H1 (cell line): Measurements from ENCODE around the gene GBA2. TPM values are rescaled to one million over a fixed set of nuclear protein-coding genes. Genes with fewer than 3 reads are reported as not detected.

Source experiments
- CTCF ChIA-PET: fragments of 300-600 bp; sonication (Branson Sonifier 250); formaldehyde crosslinking; loops from one replicate; lab custom pipeline; 2021; ENCODE audit not compliant: partially characterized antibody; lab: Charles Lee
- POLR2A ChIA-PET: fragments of 300-600 bp; sonication (Branson Sonifier 250); formaldehyde crosslinking; loops from one replicate; lab custom pipeline; 2021; ENCODE audit warnings: inconsistent platforms; ENCODE audit not compliant: partially characterized antibody; lab: Charles Lee
- DNase-seq, 2 experiments: peaks; one replicate each; pipeline versions ENCODE4 v3.0.0 to v3.0.0-alpha.2; 2010 to 2022; ENCODE audit warnings: low spot score in 2 of 2, low read depth in 1 of 2, mixed read lengths in 1 of 2
- FAIRE-seq: peaks from 2 replicates; lab custom pipeline; 2011; peaks lifted over from hg19 to GRCh38; lab: Jason Lieb, UNC
- H2AFZ ChIP-seq: 2 replicates; pipeline ENCODE4 v1.8.1; 2012; ENCODE audit warnings: low read length, inconsistent platforms
- H2AK5ac ChIP-seq: 2 replicates; pipeline ENCODE4 v1.6.1; 2013; ENCODE audit warnings: low read depth, low read length
- H2BK120ac ChIP-seq: replicated peaks from 2 replicates; pipeline ENCODE3; 2013; ENCODE audit warnings: low read depth, low read length, inconsistent platforms
- H2BK12ac ChIP-seq: 2 replicates; pipeline ENCODE4 v1.6.1; 2013; ENCODE audit warnings: low read depth, low read length
- H2BK15ac ChIP-seq: 2 replicates; pipeline ENCODE4 v1.6.1; 2013; ENCODE audit warnings: low read length
- H2BK20ac ChIP-seq: 2 replicates; pipeline ENCODE4 v1.6.1; 2013; ENCODE audit warnings: low read length
- H2BK5ac ChIP-seq: 2 replicates; pipeline ENCODE4 v1.6.1; 2013; ENCODE audit warnings: low read depth, low read length
- H3K14ac ChIP-seq: 2 replicates; pipeline ENCODE4 v1.6.1; 2013; ENCODE audit warnings: inconsistent platforms; ENCODE audit not compliant: insufficient read length
- H3K18ac ChIP-seq: 2 replicates; pipeline ENCODE4 v1.6.1; 2013; ENCODE audit warnings: low read length; ENCODE audit errors: extremely low read depth
- H3K23ac ChIP-seq: 2 replicates; pipeline ENCODE4 v1.6.1; 2013; ENCODE audit warnings: inconsistent platforms; ENCODE audit not compliant: insufficient read length
- H3K23me2 ChIP-seq: 2 replicates; pipeline ENCODE4 v1.6.1; 2013; ENCODE audit warnings: low read depth, low read length
- H3K27ac ChIP-seq: 2 replicates; pipeline ENCODE4 v1.6.1; 2011; ENCODE audit warnings: low read depth, low read length, inconsistent platforms
- H3K27me3 ChIP-seq, 4 experiments: replicated peaks in 1 of 4; 1 replicate in 1 of 4; 2 replicates in 3 of 4; pipeline versions ENCODE4 v1.6.1 to v1.8.1; 2011 to 2013; ENCODE audit warnings: low read length in 3 of 4, mild to moderate bottlenecking in 3 of 4, inconsistent platforms in 2 of 4, mixed read lengths in 2 of 4, moderate library complexity in 1 of 4; ENCODE audit not compliant: control insufficient read depth in 3 of 4, insufficient read depth in 3 of 4; ENCODE audit errors: extremely low read depth in 1 of 4
- H3K36me3 ChIP-seq, 4 experiments: 2 replicates each; pipeline versions ENCODE4 v1.6.1 to v1.8.1; 2011 to 2013; ENCODE audit warnings: mild to moderate bottlenecking in 4 of 4, low read length in 3 of 4, moderate library complexity in 2 of 4, control low read depth in 1 of 4, inconsistent platforms in 1 of 4; ENCODE audit not compliant: insufficient read depth in 4 of 4, control insufficient read depth in 2 of 4
- H3K4ac ChIP-seq: replicated peaks from 2 replicates; pipeline ENCODE3; 2013; ENCODE audit warnings: low read length, low read depth, mixed read lengths, inconsistent platforms; ENCODE audit not compliant: insufficient read length
- H3K4me1 ChIP-seq, 4 experiments: replicated peaks in 1 of 4; 1 replicate in 1 of 4; 2 replicates in 3 of 4; pipeline versions ENCODE4 v1.6.1 to v1.8.1; 2011 to 2013; ENCODE audit warnings: low read length in 3 of 4, inconsistent platforms in 2 of 4, mixed read lengths in 1 of 4; ENCODE audit not compliant: insufficient read depth in 4 of 4, control insufficient read depth in 3 of 4
- H3K4me2 ChIP-seq, 2 experiments: 2 replicates each; pipeline versions ENCODE4 v1.6.1 to v1.8.1; 2011 to 2013; ENCODE audit warnings: low read depth in 2 of 2, low read length in 2 of 2, control low read depth in 1 of 2, inconsistent platforms in 1 of 2, mild to moderate bottlenecking in 1 of 2; ENCODE audit not compliant: insufficient read depth in 1 of 2
- H3K4me3 ChIP-seq, 4 experiments: fragments of 200-600, 300-600 bp in 1 of 4; sonication (generic), shearing (Covaris generic), sonication (Bioruptor Twin) in 1 of 4; 2 replicates each; pipeline versions ENCODE4 v1.5.1 to v1.8.1; 2011 to 2016; ENCODE audit warnings: low read length in 4 of 4, low read depth in 3 of 4, control low read depth in 2 of 4, inconsistent platforms in 2 of 4, mild to moderate bottlenecking in 2 of 4, mixed read lengths in 1 of 4, moderate library complexity in 1 of 4; ENCODE audit not compliant: insufficient read depth in 2 of 4; ENCODE audit errors: extremely low read depth in 1 of 4
- H3K56ac ChIP-seq: replicated peaks from 2 replicates; pipeline ENCODE3; 2013; ENCODE audit warnings: low read depth, mild to moderate bottlenecking, mixed read lengths, low read length, inconsistent platforms; ENCODE audit not compliant: insufficient read length
- H3K79me1 ChIP-seq: 2 replicates; pipeline ENCODE4 v1.6.1; 2013; ENCODE audit warnings: low read depth, low read length, control low read depth
- H3K79me2 ChIP-seq, 2 experiments: 2 replicates each; pipeline versions ENCODE4 v1.6.1 to v1.8.1; 2012 to 2013; ENCODE audit warnings: low read length in 2 of 2, mild to moderate bottlenecking in 2 of 2, inconsistent platforms in 1 of 2; ENCODE audit not compliant: insufficient read depth in 2 of 2, control insufficient read depth in 1 of 2
- H3K9ac ChIP-seq, 4 experiments: replicated peaks in 1 of 4; 1 replicate in 1 of 4; 2 replicates in 3 of 4; pipeline versions ENCODE4 v1.6.1 to v1.8.1; 2011 to 2013; ENCODE audit warnings: low read depth in 3 of 4, low read length in 3 of 4, control low read depth in 2 of 4, mild to moderate bottlenecking in 2 of 4, moderate library complexity in 2 of 4, inconsistent platforms in 1 of 4; ENCODE audit errors: extremely low read depth in 1 of 4
- H3K9me3 ChIP-seq, 2 experiments: 2 replicates each; pipeline versions ENCODE4 v1.6.1 to v1.8.1; 2012 to 2013; ENCODE audit warnings: mild to moderate bottlenecking in 2 of 2, moderate library complexity in 2 of 2, control low read depth in 1 of 2, inconsistent platforms in 1 of 2, low read depth in 1 of 2, low read length in 1 of 2, mixed read lengths in 1 of 2; ENCODE audit not compliant: insufficient read depth in 2 of 2
- H4K20me1 ChIP-seq, 2 experiments: replicated peaks in 1 of 2; 2 replicates each; pipeline versions ENCODE3 to v1.8.1; 2011 to 2013; ENCODE audit warnings: inconsistent platforms in 2 of 2, low read length in 2 of 2, mild to moderate bottlenecking in 1 of 2; ENCODE audit not compliant: insufficient read depth in 2 of 2, control insufficient read depth in 1 of 2
- H4K5ac ChIP-seq: 2 replicates; pipeline ENCODE4 v1.6.1; 2013; ENCODE audit warnings: low read length, low read depth, mixed read lengths, inconsistent platforms; ENCODE audit not compliant: insufficient read length
- H4K8ac ChIP-seq: 2 replicates; pipeline ENCODE4 v1.8.0; 2013; ENCODE audit warnings: mild to moderate bottlenecking, moderate library complexity, low read length, inconsistent platforms; ENCODE audit not compliant: insufficient read depth; ENCODE audit errors: extremely low read depth
- H4K91ac ChIP-seq: replicated peaks from 2 replicates; pipeline ENCODE3; 2013; ENCODE audit warnings: low read length, mixed read lengths, inconsistent platforms; ENCODE audit not compliant: insufficient read length
- ASH2L ChIP-seq: fragments of 200-600, 300-600 bp; sonication (generic); IDR thresholded peaks from one replicate; pipeline ENCODE4 v1.7.1; 2017; ENCODE audit warnings: low read length
- CBX5 ChIP-seq: fragments of 300-800, 300-1000 bp; sonication (generic); IDR thresholded peaks from 2 replicates; pipeline ENCODE4 v1.7.1; 2016; ENCODE audit warnings: antibody characterized with exemption, low read length, low read depth
- JUN ChIP-seq: IDR thresholded peaks from 2 replicates; pipeline ENCODE4 v1.6.1; 2011; ENCODE audit warnings: low read depth, mild to moderate bottlenecking, improper control_type of control experiment, low read length
- MAFK ChIP-seq: IDR thresholded peaks from 2 replicates; pipeline ENCODE4 v1.6.1; 2012; ENCODE audit warnings: low read depth, mild to moderate bottlenecking, improper control_type of control experiment, low read length
- NANOG ChIP-seq: IDR thresholded peaks from 2 replicates; pipeline ENCODE4 v1.6.1; 2011; ENCODE audit warnings: low read length, low read depth, mild to moderate bottlenecking, inconsistent platforms; ENCODE audit not compliant: insufficient read depth, poor library complexity, severe bottlenecking
- RAD21 ChIP-seq, 2 experiments: IDR thresholded peaks in 1 of 2; conservative IDR thresholded peaks in 1 of 2; 2 replicates each; pipeline ENCODE4 v1.6.1; 2011; ENCODE audit warnings: low read depth in 2 of 2, low read length in 2 of 2, improper control_type of control experiment in 1 of 2, inconsistent platforms in 1 of 2, mild to moderate bottlenecking in 1 of 2, moderate library complexity in 1 of 2
- SP1 ChIP-seq: IDR thresholded peaks from 2 replicates; pipeline ENCODE4 v1.6.1; 2011; ENCODE audit warnings: low read depth, low read length
- SP2 ChIP-seq: IDR thresholded peaks from 2 replicates; pipeline ENCODE4 v1.6.1; 2012; ENCODE audit warnings: mild to moderate bottlenecking, low read length, inconsistent platforms
- TBP ChIP-seq: IDR thresholded peaks from 2 replicates; pipeline ENCODE4 v1.6.1; 2011; ENCODE audit warnings: low read depth, low read length, improper control_type of control experiment
- WGBS, 2 experiments: shearing (Covaris generic) in 1 of 2; methylation state at CpG; one replicate each; pipeline versions ENCODE4 v1.1.6 to v1.1.7; 2013 to 2015; ENCODE audit warnings: low lambda C conversion rate in 2 of 2, mixed read lengths in 2 of 2, inconsistent platforms in 1 of 2, low coverage in 1 of 2, missing lambda C conversion rate in 1 of 2; ENCODE audit not compliant: insufficient replicate concordance in 2 of 2, insufficient coverage in 1 of 2, insufficient read length in 1 of 2; ENCODE audit errors: extremely low coverage in 1 of 2, missing lambda C conversion rate in 1 of 2; 5-methylcytosine and 5-hydroxymethylcytosine counted together
- polyA plus RNA-seq, 7 experiments: library from polyadenylated mRNA; depleted of rRNA in 3 of 7; stranded (reverse) in 5 of 7; unstranded in 2 of 7; fragments of >200 nt in 5 of 7; fragments of 200-250 nt in 2 of 7; gene quantifications; 1 replicate in 5 of 7; 2 replicates in 1 of 7; 4 replicates in 1 of 7; pipeline versions ENCODE4 v1.2.1 to v1.2.3, GENCODE V29; 2011 to 2013; ENCODE audit warnings: missing spikeins in 2 of 7, mixed read lengths in 2 of 7
- total RNA-seq: library from RNA; stranded (reverse); fragmentation: NEBNext Ultra II Directional; extraction: Animal tissue kit (Norgen Biotek cat#: 25700); gene quantifications from 2 replicates; pipeline ENCODE4 v1.2.1, GENCODE V29; 2021
- TF ChIP-seq, protein P1 (sequence below): IDR thresholded peaks from 2 replicates; pipeline ENCODE4 v1.6.1; 2012; ENCODE audit warnings: inconsistent platforms

Gene GBA2
- total and polyA plus RNA-seq, 2 of the 8 experiments (the other 6 are each of a cell fraction or from before 2014, with no cell fraction given) = 64.2 to 71.9 TPM

DNA sequence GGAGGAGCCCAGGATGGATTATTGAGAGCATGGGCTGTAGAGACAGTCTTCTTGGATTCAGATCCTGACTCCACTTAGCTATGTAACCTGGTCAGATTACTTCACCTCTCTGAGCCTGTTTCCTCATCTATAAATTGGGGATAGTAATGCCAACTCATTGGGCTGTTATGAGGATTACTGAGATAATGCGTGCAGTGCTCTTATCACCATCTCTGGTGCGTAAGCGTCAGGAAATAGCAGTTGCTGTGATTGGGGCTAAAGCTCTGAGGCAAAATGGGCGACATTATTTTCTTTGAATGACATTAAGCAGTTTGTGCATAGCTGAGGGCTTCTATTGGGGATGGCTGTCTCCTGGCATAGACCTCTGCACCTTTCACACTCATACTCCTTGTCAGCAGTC is 6.0 kb upstream of the GBA2 start:
- no peak for FAIRE-seq
- H3K9me3 ChIP-seq = no peaks in the 10 kb centered on the region

More for the DNA sequence above, 6.0 kb upstream of the GBA2 start:
- H2BK15ac ChIP-seq = no peak overlapping the region
- TF ChIP-seq SP1 (no peak), MAFK (no peak), JUN (no peak), TBP (no peak), CBX5 (no peak), RAD21 (IDR thresholded peaks at IDR 0.05 in 1 of 2, conservative IDR thresholded peaks at IDR 0.05 in 1 of 2; ENCODE audit: low read depth in 2 of 2, low read length in 2 of 2) (no peak), ASH2L (no peak), SP2 (no peak), NANOG (no peak)
- TF ChIP-seq, protein P1, sequence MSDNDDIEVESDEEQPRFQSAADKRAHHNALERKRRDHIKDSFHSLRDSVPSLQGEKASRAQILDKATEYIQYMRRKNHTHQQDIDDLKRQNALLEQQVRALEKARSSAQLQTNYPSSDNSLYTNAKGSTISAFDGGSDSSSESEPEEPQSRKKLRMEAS = no peak
- TF ChIP-seq, all 59 proteins: peak for 0
- Histone ChIP-seq H2BK20ac (no peak overlapping the region), H3K4me1 (peaks cover 0 to 7% (median under 1%) of the 10 kb centered on the region in 4 experiments; a peak in 3 of 7 replicates), H3K4ac (no peak overlapping the region), H4K20me1 (no peaks in the 10 kb centered on the region), H3K23me2 (no peaks in the 10 kb centered on the region; the same call in 1 of the 2 replicates), H3K56ac (no peak overlapping the region), H3K27ac (no peak overlapping the region), H3K36me3 (peaks cover 3 to 22% (median 15%) of the 10 kb centered on the region in 4 experiments; a peak in 6 of 8 replicates), H3K18ac (no peak overlapping the region), H3K79me1 (peaks cover 4% of the 10 kb centered on the region; the same call in 1 of the 2 replicates), H2BK5ac (no peak overlapping the region), H2AK5ac (no peak overlapping the region), H3K9ac (no peak overlapping the region), H3K4me2 (no peak overlapping the region), H3K14ac (no peak overlapping the region), H2BK12ac (no peak overlapping the region), H2BK120ac (no peak overlapping the region), H3K23ac (no peak overlapping the region), H3K79me2 (peaks cover 0 to 17% of the 10 kb centered on the region in 2 experiments; a peak in 2 of 4 replicates), H4K8ac (no peak overlapping the region), H4K5ac (no peak overlapping the region), H4K91ac (no peak overlapping the region), H2AFZ (no peak overlapping the region), H3K4me3 (no peak overlapping the region), H3K27me3 (no peaks in the 10 kb centered on the region)
- ChIA-PET CTCF (interaction anchor here (0.5 to 2.8 kb wide), 10 partner anchors 11 to 97 kb away, joined by 3 to 18 read pairs (median 5); partner anchors contain the start of genes CCDC107, CREB3, HINT2 and RMRP), POLR2A (interaction anchor here (0.7 to 1.8 kb wide), 5 partner anchors 8 to 60 kb away, joined by 3 to 5 read pairs (median 4); partner anchors contain the start of gene CREB3)
- DNase-seq = no peak
- 94% methylated on average over 4 of the region's 4 CpGs; no CpG with 5 or more reads in 1 of the 2 experiments for WGBS, 2 experiments
